Stimulated activated CD4-positive, alpha-beta T cell treated with anti-CD3 and anti-CD28 coated beads, Interleukin-1b, Interleukin-23, amount 100 ng/mL, for 24 hours (primary cell): ENCODE results near the gene ASB6.

Source experiments
- DNase-seq, 4 experiments: peaks; one replicate each; pipeline ENCODE4 v3.0.0-alpha.2; 2020; ENCODE audit warnings: low read depth in 4 of 4, low spot score in 1 of 4

ASB6 gene, protein sequence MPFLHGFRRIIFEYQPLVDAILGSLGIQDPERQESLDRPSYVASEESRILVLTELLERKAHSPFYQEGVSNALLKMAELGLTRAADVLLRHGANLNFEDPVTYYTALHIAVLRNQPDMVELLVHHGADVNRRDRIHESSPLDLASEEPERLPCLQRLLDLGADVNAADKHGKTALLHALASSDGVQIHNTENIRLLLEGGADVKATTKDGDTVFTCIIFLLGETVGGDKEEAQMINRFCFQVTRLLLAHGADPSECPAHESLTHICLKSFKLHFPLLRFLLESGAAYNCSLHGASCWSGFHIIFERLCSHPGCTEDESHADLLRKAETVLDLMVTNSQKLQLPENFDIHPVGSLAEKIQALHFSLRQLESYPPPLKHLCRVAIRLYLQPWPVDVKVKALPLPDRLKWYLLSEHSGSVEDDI

DNA sequence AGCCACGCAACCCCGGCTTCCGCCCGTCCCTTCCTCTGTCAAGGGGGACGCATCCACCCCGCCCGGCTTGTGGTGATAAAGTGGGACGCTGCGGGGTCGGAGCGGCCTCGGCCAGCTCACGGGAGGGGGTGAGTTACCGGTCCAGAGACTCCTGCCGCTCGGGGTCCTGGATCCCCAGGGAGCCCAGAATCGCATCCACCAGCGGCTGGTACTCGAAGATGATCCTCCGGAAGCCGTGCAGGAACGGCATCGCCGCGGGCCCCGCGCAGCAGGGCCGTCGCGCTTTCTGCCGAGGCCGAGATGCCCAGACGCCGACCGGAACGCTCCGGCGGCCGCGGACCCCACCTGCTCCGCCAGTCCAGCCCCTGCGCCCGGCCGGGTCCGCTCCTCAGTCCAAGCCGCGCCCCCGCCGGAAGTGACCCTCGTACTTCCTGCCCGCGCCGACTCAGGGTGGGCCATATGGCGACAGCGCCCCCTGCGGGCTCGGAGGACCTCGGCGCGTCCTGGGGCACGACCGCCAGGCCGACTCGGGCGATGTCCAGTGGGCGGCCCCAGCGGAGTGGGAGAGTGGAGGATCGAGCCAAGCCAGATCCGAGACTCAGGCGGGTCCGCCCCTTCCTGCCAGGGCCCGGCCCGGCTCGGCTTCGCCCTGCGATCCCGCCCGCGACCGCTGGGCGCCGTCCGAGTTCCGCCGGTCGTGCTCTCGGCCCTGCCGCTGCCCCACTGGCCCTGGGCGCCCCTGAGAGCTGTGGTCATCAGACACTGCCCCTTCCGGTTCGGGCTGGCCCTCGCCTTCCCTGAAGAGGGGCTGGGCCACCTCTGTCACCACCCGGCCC lies at the start of gene ASB6:
Gene ASB6 (minus strand): TSS at position 402 of the 836 bp plus-strand sequence. CDS start 152 bp downstream, at position 250.
- peak; percentile 91 to 97 (median 96) for DNase-seq

DNA sequence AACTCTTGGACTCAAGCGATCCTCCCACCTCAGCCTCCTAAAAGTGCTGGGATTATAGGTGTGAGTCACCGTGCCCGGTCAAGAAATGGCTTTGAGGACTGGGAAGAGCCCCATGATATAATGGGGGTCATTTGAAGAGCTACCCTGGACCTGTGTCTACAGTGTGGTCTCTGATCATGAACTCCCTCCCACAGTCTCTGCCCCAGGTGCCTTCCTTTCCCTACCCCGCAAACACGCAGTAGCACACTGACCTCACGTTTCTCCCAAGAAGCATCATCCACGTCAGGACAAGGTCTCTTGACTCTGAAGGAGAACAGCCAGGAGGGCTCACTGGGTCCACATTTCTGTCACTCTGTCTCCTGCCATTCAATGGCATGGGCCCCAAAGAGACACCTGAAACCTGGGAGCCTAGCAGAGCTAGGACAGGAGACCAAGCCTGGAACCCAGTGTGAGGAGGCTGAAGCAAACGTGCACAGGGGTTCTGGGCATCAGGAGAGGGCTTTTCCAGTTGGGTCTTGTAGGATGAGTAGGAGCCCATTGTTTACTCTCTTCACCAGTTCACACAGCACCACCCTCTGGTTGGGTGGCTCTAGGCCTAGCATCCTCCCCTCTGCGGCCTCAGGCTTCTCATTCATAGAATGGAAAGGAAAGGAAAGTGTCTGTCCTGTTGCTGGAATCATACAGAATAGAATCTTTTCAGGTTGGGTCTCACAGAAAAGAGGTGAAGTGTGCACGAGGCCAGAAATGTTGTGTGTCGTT lies 46.5 kb upstream of the ASB6 start:
- DNase-seq, result no peak

DNA sequence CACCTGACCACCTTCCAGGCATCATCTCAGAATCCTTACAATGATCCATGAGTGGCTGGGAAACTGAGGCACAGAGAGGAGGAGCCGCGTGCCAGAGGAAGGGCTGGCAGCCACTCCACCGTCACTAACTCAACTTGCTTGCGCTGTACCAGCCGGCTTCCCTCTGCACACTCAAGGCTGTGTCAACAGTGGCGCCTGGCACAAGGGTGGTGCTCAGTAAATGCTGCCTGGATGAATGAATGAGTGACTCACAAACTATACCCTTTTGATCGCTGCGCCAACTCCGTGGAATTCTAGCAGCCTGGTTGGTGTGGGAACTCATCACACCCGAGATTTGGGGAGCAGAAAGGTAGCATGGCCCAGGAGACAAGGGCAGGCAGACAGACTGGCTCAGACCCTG lies 45.4 kb upstream of the ASB6 start:
- no peak for DNase-seq

DNA sequence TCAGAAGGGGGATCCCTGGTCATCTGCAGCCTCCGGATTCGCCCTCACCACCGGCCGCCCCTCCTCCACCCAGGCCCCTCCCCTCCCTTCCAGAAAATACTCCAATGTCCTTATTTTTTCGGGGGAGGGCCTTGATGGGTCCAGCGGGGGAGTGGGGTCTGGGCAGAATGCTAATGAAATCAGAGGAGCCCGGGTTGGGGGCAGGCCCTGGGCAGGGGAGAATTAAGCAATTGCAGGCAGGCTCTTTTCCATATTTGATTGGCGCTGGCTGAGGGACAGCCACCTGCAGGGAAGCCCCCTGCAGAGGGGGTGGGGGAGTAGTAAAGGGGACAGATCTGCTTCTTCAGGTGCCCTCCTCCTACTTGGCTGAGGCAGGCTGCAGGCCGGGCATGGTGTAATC lies 44.8 kb upstream of the ASB6 start:
- no peak for DNase-seq

DNA sequence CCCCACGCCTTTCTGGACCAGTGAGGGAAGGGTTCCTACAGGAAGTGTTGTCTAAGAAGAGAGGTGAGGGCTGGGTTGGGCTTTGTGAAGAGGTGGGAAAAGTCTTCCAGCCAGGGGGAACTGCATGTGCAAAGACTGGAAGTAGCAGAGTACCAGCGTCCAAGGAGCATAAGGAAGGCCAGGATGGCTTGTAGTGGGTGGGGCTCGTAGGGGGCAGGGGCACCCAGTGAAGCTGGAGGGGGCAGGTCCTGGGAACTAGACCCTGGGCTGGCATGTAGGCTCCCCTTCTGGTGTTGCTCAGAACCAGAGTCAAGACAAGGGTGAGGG lies 43.9 kb upstream of the ASB6 start:
- DNase-seq, result no peak

DNA sequence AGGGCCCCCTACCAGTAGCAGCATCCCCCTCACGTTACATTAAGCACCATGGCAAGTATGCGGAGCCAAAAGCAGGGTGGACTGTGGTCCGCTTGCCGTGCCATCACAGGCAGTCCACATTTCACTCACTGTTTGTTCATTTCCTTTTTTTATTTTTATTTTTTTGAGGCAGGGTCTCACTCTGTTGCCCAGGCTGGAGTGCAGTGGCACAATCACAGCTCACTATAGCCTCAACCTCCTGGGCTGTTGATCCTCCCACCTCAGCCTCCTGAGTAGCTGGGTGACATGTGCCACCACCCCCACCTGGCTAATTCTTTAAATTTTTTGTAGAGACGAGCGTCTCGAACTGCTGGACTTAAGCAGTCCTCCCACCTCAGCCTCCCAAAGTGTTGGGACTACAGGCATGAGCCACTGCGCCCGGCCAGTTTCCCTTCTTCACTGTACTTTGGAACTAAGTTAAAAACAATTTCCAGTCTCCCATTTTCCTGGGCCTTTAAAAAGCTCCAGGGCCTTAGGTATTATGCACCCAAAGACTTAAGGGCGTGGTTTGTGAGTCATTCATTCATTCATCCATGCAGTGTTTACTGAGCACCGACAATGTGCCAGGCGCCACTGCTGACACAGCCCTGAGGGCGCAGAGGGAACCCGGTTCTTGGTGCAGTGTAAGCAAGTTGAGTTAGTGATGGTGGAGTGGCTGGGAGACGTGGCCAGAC lies 43.4 kb upstream of the ASB6 start:
- DNase-seq, result no peak

DNA sequence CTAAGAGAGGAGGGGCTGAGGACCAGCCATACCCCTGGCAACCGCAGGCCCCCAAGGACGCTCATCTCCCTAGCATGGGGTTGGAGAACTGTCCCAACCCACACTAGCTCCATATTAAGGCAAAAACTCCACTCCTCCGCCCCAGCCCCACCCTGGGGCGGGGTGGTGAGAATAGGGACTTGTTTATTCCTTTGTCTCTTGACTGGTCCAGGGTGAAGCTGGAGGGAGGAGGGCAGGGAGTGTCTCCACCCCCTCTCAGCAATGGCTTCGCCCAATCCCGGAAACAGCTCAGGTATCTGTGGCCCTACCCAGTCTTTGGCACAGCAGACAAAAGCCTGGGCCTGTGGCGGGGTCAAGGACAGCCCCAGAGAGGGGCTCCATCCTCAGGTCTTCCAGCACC lies 40.4 kb upstream of the ASB6 start:
- no peak for DNase-seq

DNA sequence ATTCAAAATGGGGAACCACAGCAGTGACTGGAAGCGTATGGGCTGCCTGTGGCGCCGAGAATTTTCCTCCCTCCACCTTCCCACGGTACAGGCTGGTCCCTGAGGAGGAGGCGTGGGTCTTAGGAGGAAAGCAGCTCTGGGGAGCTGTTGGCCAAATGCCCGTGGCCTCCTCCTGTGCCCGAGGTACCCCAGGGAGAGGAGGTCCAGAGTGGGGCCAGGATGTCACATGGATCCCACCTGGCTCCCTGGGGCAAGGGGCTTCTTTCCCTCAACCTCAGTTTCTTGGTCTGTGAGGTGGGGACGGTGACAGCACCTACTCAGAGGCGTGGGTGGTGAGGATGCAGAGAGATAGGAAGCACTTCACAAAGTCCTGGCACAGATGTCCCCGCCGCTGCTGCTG lies 40.0 kb upstream of the ASB6 start:
- no peak for DNase-seq

DNA sequence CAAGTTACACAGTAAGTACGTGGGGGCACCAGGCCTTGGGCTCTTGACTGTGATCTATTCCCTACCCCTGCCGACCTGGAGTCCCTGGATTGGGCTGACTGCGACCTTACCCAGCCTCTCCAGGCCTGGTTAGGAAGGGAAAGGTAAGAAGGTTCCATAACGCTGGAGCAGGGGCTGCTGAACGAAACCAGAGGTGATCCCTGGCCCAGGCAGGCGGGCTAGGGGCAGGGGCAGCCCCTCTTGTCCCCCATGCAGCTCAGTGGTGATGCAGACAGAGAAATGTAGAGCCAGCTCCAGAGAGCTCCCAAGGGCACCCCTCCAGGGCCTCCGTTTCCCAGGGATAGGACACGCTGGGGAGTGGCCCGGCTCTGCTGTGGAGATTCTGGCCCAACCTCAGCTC lies 37.6 kb upstream of the ASB6 start:
- DNase-seq, result no peak

DNA sequence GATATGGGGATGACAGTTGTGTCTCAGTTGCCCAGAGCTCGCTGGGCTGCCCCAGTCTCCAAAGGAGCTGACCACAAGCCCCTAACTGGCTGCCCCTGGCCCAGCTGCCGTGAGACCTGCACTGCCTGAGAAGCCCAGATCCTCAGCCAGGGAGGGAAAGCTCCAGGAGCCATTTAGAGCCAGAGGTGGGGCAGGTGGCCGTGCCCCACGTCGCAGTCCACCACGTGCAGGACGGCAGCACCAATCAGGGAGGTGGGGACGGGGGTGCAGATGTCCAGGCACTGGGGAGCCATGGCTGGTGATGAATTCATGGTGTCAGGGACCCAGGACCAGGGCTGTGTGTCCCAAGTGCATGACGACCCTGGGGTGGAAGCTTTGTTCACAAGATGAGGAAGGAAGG lies 36.9 kb upstream of the ASB6 start:
- DNase-seq, result no peak

DNA sequence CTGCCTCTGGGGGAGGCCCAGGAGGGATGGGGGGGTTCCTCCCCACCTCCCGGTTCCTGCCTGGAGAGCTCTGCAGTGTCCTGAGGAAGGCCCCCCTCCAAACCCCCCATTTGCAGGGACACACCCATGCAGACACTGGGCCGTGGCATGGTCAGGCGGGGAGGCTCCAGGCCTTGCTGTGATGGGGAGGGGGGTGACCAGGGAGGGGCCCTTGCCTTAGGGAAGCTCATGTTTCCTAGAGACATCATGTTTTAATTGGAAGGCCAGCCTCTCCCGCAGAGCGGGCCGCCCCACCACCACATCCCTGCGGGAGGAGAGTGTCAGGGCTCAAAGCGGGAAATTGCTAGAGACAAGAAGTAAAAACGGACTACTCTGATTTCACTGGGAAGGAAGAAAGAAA lies 35.5 kb upstream of the ASB6 start:
- DNase-seq, result no peak

DNA sequence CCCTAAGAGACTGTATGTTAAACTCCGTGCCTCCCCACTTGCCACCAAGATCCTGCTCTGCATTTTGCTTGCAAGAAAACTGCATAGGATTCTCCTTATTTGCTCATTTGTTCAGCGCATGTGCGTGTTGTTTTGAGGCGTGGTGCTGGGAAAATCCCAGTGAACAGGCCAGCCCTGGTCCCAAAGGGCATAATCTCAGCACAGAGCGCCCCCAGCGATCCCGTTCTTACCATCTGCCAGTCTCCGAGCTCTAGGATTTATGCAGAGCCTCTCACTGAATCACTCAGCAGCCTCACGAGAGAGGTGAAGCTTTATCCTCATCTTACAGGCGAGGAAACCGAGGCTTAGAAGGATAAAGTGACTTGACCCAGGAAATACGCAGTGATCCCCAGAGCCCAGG lies 35.0 kb upstream of the ASB6 start:
- DNase-seq, result no peak

DNA sequence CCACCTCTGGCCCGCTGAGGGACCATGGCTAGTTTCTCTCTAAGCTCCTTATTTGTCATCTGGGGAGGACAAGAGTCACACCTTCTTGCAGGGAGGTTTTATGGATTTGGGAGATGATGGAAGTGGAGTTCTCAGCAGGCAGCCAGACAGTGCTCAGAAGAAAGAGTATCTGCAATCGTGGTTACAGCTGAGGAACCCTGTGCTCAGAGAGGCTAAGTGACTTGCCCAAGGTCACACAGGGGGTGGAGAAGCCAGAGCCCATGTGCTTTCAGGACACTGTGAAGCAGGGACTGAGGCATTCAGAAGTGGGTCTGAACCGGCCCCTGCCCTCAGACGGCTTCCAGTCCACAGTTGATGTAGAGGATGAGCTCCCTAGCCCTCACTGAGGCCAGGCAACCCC lies 34.3 kb upstream of the ASB6 start:
- no peak for DNase-seq

DNA sequence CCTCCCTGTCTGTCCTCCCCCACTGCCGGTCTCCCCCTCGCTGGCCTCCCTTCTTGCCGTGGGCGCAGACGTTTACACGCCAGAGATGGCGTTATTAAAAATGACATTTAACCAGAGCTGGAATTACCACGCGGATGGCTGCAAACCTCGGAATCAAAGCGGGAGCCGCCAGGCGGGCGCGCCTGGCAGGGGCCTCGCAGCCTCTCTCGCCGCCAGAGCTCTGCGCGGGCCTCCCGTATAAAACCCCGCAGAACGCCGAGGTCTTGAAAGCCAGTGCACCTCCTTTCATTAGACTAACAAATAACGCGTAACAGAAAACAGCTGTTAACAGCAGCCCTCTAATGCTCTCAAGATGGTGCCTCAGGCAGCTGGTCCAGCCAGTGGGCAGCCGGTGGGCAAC lies 33.7 kb upstream of the ASB6 start:
- no peak for DNase-seq

DNA sequence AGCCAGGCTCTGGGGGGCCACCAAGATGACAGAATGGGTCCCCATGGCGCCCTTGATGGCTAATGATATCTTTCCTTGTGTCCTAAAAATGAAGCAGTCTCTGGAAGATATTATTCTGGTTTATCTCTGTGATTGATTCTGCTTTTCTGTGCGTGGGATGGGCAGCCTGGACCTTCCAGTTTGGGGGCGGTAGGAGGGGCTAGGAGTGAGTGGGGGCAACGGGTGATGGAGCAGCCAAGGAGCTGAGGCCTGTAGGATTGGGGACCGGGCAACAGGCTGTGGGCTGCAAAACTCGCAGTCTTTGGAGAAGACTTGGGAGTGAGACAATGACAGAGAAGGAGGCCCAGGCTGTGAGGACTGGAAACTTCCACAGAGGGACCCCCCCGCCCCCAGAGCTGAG lies 32.3 kb upstream of the ASB6 start:
- DNase-seq, result no peak

DNA sequence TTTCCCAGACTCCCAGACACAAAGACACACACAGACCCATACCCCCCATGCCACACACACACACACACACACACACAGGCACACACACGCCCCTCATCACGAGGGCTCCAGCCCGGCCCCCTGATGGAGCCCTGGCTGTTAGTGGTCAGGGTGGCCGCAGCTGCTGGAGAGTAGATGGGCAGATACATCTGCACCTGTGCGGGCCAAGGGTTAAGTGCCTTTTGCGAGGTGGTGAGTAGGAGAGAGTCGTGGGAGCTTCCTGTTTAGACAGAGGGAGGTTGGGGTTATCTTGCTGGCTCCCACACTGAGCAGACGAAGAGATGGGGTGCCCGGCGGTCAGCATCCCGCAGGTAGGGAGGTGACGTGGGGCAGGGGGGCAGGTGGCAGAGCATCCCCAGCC lies 31.7 kb upstream of the ASB6 start:
- no peak for DNase-seq

DNA sequence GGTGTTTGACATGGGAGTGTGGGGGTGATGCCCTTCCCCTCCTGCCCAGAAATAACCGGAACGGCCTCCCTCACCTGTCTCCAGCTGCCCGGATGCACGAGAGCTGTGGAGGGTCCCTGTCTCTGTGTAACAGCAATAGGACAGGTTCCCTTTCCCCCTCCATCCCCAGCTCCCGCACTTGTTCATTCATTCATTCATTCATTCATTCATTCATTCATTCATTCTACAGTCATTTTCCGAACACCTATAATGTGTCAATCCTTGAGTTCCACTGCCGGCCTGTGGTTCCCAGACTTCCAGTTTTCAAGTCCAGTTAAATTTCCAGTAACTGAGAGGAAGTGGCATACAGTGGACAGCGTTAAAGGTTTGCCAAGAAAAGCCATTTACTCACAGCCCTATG lies 30.8 kb upstream of the ASB6 start:
- no peak for DNase-seq

DNA sequence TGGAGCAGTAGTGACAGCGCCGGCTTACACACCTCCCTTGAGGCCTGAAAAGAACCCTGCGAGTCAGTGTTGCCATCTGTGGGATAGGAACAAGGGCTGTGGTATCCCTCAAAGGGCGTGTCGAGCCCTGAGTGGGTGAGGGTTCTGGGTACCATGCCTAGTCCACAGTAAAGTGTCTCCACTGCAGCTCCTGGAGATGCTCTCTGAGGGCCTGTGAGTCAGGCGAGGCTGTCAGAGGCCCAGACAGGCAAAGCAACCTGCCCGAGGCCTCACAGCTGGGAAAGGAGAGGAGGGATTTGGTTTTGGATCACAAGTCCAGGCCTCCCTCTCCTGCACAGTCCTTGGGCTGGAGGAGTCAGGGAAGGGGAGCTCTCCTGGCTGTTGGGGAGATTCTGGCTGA lies 29.6 kb upstream of the ASB6 start:
- DNase-seq, result no peak

DNA sequence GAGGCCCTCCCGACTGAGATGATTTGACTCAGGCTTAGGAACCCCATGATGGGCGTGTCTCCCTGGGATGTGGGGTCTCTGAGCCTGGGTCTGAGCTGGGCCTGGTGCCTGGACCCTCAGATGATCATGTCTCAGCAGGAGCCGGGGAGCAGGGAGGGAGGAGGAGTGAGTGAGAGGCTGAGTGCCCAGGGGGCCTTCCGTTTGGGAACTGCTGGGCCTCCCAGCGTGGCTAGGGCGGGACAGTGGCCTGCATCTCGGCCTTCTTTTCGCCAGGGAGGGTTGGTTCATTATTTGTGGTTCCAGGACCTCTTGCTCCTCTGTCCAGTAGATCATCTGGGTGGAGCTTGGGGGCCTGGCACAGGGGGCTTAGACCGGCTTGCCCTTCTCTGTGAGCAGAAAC lies 29.1 kb upstream of the ASB6 start:
- no peak for DNase-seq

DNA sequence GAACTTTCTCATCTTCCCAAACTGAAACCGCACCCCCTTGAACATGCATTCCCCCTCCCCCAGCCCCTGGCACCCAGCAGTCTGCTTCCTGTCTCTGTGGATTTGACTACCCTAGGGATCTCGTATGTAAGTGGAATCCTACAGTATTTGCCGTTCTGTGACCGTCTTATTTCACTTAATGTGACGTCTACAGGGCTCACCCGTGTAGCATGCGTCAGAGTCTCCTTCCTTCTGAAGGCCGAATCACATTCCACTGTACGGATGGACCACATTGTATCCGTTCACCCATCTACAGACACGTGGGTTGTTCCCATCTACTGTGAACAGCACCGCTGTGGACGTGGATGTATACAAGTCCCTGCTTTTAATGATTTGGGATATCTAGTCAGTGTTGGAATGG lies 28.0 kb upstream of the ASB6 start:
- no peak for DNase-seq

DNA sequence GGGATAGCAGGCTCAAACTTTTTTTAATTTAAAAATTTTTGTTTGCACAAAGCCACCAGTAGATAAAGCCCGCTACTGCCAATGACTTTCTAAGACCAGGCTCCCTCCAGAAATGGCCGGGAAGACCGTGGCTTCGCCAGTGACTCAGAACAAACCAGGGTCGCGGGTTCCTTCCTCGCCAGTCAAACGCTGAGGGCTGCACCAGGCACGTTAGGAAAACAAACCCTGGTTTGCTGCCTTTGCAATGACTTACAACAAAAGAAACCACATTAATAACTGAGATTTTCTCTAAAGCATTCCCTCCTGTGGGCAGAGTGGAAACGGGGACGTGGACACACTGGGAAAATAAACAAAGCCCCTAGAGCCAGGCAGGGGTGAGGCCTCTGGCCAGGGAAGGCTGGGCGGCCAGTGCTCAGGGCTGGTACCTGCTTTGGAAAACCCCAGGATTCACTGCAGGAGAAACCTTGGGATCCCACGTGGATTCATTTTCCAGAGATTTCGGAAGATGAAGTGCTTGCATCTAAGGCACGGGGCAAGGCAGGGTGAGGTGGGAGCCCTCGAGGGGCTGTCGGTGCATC lies 27.3 kb upstream of the ASB6 start:
- DNase-seq, result no peak
